ENCODE measurements around the gene DYSF. TPM values are rescaled to one million over a fixed set of nuclear protein-coding genes. Genes with fewer than 3 reads are reported as not detected.

The DYSF gene
- total and polyA plus RNA-seq, 2 donors (not counting 1 experiment from before 2014, with no cell fraction given), result 0.17 to 0.43 TPM

GRCh38 chr2:71706121-71706520 is 252.8 kb downstream of the DYSF start:
- Histone ChIP-seq H3K36me3 (replicated peaks in 1 of 2; ENCODE audit: control extremely low read depth in 1 of 2, control insufficient read depth in 1 of 2, extremely low read depth in 1 of 2, insufficient read depth in 2 of 2, low read length in 1 of 2) (no peaks in the 10 kb centered on the region), H2AFZ (ENCODE audit: insufficient read depth, low read depth, low read length, poor library complexity, severe bottlenecking) (no peak overlapping the region), H3K27me3 (replicated peaks in 1 of 4; ENCODE audit: control extremely low read depth in 1 of 4, control insufficient read depth in 3 of 4, insufficient read depth in 4 of 4, low read length in 3 of 4) (no peaks in the 10 kb centered on the region), H4K20me1 (ENCODE audit: control insufficient read depth, insufficient read depth, low read length, poor library complexity, severe bottlenecking) (no peaks in the 10 kb centered on the region), H3K9me3 (ENCODE audit: control extremely low read depth in 1 of 3, control insufficient read depth in 2 of 3, insufficient read depth in 1 of 3, low read length in 2 of 3) (no peaks in the 10 kb centered on the region), H3K27ac (ENCODE audit: low read length in 2 of 2) (no peak overlapping the region), H3K4me1 (ENCODE audit: control insufficient read depth in 2 of 2, insufficient read depth in 2 of 2, low read length in 2 of 2) (no peaks in the 10 kb centered on the region), H3K4me2 (replicated peaks; ENCODE audit: low read depth, low read length, poor library complexity, severe bottlenecking) (no peak overlapping the region), H3K4me3 (ENCODE audit: control extremely low read depth in 1 of 5, extremely low read depth in 1 of 5, insufficient read depth in 1 of 5, low read depth in 2 of 5, low read length in 4 of 5) (no peak overlapping the region), H3K9ac (ENCODE audit: low read length) (no peak overlapping the region), H3K79me2 (ENCODE audit: control insufficient read depth, insufficient read depth, low read length) (no peaks in the 10 kb centered on the region)
- no peaks in the 10 kb centered on the region for H3K9me3 Mint-ChIP-seq (ENCODE audit: insufficient read depth)
- intact Hi-C loops (cut with micrococcal nuclease), result no loop called here
- DNase-seq (no peak), ATAC-seq (ENCODE audit: low read depth) (no peak)
- CTCF ChIA-PET, result no interaction called here
- H3K27me3 Mint-ChIP-seq, result peaks cover 6% of the 10 kb centered on the region
- H3K4me3 Mint-ChIP-seq, result no peak overlapping the region
- no peak overlapping the region for H3K27ac Mint-ChIP-seq
- POLR2A ChIA-PET, result no interaction called here
- no peaks in the 10 kb centered on the region for H3K4me1 Mint-ChIP-seq
- 76% methylated on average over 4 of the region's 4 CpGs for WGBS (ENCODE audit: insufficient coverage)
- no peak for TF ChIP-seq CTCF (IDR thresholded peaks at IDR 0.05)
- TF ChIP-seq EZH2 (IDR thresholded peaks at IDR 0.05; ENCODE audit: borderline replicate concordance, insufficient read depth, low read depth, low read length, poor library complexity, severe bottlenecking), result no peak

- Histone ChIP-seq H3K27me3 (replicated peaks in 1 of 4; ENCODE audit: control extremely low read depth in 1 of 4, control insufficient read depth in 3 of 4, insufficient read depth in 4 of 4, low read length in 3 of 4) (no peaks in the 10 kb centered on the region), H3K79me2 (ENCODE audit: control insufficient read depth, insufficient read depth, low read length) (no peaks in the 10 kb centered on the region), H3K4me1 (ENCODE audit: control insufficient read depth in 2 of 2, insufficient read depth in 2 of 2, low read length in 2 of 2) (no peaks in the 10 kb centered on the region), H3K36me3 (replicated peaks in 1 of 2; ENCODE audit: control extremely low read depth in 1 of 2, control insufficient read depth in 1 of 2, extremely low read depth in 1 of 2, insufficient read depth in 2 of 2, low read length in 1 of 2) (no peaks in the 10 kb centered on the region), H3K4me2 (replicated peaks; ENCODE audit: low read depth, low read length, poor library complexity, severe bottlenecking) (no peak overlapping the region), H3K27ac (ENCODE audit: low read length in 2 of 2) (no peak overlapping the region), H3K9ac (ENCODE audit: low read length) (no peak overlapping the region), H3K4me3 (ENCODE audit: control extremely low read depth in 1 of 5, extremely low read depth in 1 of 5, insufficient read depth in 1 of 5, low read depth in 2 of 5, low read length in 4 of 5) (no peak overlapping the region), H3K9me3 (ENCODE audit: control extremely low read depth in 1 of 3, control insufficient read depth in 2 of 3, insufficient read depth in 1 of 3, low read length in 2 of 3) (no peaks in the 10 kb centered on the region), H2AFZ (ENCODE audit: insufficient read depth, low read depth, low read length, poor library complexity, severe bottlenecking) (no peak overlapping the region), H4K20me1 (ENCODE audit: control insufficient read depth, insufficient read depth, low read length, poor library complexity, severe bottlenecking) (no peaks in the 10 kb centered on the region)
- Mint-ChIP-seq H3K27ac (no peak overlapping the region), H3K4me3 (no peak overlapping the region), H3K27me3 (peaks cover 13% of the 10 kb centered on the region), H3K9me3 (ENCODE audit: insufficient read depth) (no peaks in the 10 kb centered on the region), H3K4me1 (no peaks in the 10 kb centered on the region)
- CTCF ChIA-PET, result no interaction called here
- intact Hi-C loops (cut with micrococcal nuclease), result no loop called here
- ATAC-seq (ENCODE audit: low read depth) (no peak), DNase-seq (no peak)
- POLR2A ChIA-PET, result no interaction called here
- WGBS (ENCODE audit: insufficient coverage), result 83% methylated on average over 2 of the region's 5 CpGs
- TF ChIP-seq EZH2 (IDR thresholded peaks at IDR 0.05; ENCODE audit: borderline replicate concordance, insufficient read depth, low read depth, low read length, poor library complexity, severe bottlenecking) (no peak), CTCF (IDR thresholded peaks at IDR 0.05) (no peak)
Observed at GRCh38 chr2:71706836-71707235, 253.5 kb downstream of the DYSF start.

All from B cell (primary cell).